ENCODE results near the gene ABCA3. TPM values are rescaled to one million over a fixed set of nuclear protein-coding genes. Genes with fewer than 3 reads are reported as not detected.
"Not testable (repeated sequence)": the region's sequence is repeated elsewhere in the genome, so short reads cannot be mapped to it uniquely, and the experiment has no call there.

ABCA3 gene
- total RNA-seq, 1 experiment from 2014 or later: 17.3 TPM

DNA sequence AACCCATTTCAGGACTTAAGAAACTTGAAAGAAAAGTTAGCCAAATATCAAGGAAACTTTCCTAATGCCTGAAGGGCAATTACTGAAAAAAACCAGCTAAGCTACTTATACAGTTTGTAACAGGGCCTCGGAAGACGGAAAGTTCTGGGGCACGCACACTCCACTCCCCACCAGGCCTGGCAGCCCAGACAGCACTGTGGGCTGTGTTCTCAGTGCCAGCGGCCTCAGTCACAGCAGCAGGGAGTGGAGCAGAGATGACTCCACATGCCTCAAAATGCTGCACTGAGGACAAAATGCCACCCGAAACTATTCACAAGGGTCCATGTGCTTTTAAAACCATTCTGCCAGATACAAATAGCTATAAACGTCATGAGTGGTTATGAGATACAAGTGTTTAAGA, 82.8 kb downstream of the ABCA3 start:
- DNase-seq (ENCODE audit: low spot score): no peak

DNA sequence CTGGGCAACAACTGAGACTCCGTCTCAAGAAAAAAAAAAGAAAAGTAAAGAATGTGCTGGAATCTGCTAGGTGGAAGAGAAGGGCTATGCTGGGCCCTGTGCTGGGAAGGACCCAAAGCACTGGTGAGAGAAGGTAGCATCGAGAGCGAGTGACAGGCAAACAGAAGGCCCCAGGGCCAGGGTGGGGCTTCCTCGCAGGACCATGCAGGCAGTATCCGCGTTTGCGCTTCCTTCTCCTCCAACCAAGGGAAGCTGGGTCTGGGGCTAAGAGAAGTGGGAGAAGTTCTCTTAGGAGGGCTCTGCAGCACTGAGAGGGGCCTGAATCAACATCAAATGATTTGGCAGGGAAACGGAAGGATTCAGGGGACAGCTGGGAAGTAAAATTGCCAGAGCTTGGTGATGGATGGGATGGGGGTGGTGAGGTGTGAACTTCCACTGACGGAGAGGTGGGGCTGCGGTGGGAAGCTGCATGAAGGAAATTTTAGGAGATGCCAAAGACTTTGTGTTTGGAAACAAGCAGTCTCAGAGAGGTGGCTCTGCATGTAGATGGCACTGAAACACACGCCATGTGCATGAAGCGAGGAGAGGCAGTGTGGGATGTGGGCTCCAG, 83.9 kb downstream of the ABCA3 start:
- DNase-seq (ENCODE audit: low spot score): no peak

DNA sequence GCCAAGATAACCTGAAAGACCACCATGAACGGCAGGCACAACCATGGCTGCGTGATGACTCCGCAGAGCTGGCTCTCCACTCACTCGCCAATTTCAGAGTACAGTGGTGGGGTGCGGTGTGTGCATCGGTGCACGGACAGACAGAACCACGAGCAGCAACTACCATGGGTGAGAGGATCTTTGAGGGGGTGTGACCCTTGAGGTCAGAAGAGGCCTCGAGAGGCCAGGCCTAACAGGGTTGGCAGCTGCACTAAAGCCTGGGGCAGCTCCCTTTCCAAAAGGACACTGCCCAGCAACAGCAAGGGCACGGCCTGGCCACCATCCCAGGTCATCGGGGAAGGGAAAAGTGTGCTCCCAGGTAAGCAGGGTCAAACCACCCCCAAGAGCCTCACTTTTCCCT, 87.2 kb downstream of the ABCA3 start:
- no peak for DNase-seq (ENCODE audit: low spot score)

DNA sequence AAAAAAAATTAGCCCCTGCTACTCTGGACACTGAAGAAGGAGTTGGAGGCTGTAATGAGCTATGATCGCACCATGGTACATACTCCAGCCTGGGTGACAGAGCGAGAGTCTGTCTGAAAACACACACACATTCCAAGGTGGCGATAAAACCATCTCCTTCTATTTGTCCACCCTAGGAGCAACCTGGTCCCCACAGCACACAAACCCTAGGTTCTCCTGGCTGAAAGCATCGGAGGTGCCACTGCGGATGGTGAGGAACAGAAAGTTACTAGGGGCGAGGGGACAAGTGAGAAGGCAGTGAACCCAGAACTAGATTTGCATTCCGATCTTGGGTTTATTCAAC, 87.8 kb downstream of the ABCA3 start:
- DNase-seq (ENCODE audit: low spot score): no peak

DNA sequence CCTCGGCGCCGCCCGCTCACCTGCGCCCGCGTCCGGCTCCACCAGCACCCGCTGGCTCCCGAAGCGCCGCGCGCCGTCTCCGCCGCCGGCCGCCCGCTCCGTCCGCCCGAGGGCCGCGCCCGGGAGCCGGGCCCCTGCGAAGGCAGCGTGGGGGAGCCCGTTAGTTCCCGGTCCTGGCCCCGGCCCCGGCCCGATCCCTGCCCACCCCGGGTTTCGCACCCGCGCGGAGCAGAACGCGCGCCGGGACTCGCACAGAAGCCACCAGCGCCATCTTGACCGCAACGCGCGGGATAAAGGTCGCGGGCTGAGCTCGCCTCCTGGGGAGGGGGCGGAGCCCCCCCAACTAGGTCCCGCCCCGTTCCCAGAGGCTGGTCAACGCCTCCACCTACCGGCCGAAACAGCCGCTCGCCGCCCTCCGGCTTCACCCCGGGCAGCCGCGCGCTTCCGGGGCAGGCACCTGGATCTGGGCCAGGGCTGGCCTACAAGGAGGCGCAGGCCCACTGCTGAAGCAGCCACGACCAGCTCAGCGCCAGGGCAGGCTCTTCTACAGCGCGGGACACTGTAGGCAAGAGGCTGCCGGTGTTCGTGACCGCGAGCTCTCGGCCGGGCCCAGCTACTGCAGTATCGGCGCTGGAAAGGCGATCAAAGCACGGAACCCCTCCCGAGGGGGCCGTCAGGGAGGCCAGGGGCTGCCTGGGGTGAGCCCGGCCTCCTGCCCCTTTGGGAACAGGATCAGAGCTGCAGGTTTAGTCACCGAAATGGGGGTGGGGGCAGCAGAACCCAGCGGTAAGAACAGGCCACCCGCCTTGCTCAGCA, 89.0 kb downstream of the ABCA3 start, which contains the start of gene ECI1:
TSS of gene ECI1 (minus strand) at position 292 of the 816 bp plus-strand sequence. CDS start at position 271, 21 bp downstream.
- DNase-seq (ENCODE audit: low spot score): peak; percentile 93

DNA sequence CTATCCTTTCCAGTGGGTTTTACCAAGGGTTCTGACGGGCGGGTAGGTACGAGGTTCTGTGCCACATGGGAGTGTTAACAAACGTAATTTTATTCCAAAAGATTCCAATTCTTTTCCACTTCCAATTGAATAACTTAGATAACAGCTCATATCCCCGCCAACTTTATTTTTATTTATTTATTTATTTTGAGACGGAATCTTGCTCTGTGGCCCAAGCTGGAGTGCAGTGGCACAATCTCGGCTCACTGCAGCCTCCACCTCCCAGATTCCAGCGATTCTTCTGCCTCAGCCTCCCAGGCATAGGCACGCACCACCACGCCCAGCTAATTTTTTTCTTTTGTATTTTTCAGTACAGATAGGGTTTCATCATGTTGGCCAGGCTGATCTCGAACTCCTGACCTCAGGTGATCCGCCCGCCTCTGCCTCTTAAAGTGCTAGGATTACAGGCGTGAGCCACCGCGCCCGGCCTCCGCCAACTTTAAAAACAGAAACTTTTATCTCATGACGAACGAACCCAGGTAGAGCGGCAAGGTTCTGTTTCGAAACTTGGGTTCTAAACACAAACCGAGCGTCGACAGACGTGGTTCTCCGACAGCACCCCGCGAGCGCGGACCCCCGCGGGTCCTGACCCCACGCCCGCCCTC, 89.8 kb downstream of the ABCA3 start:
- DNase-seq (ENCODE audit: low spot score): peak; percentile 49

DNA sequence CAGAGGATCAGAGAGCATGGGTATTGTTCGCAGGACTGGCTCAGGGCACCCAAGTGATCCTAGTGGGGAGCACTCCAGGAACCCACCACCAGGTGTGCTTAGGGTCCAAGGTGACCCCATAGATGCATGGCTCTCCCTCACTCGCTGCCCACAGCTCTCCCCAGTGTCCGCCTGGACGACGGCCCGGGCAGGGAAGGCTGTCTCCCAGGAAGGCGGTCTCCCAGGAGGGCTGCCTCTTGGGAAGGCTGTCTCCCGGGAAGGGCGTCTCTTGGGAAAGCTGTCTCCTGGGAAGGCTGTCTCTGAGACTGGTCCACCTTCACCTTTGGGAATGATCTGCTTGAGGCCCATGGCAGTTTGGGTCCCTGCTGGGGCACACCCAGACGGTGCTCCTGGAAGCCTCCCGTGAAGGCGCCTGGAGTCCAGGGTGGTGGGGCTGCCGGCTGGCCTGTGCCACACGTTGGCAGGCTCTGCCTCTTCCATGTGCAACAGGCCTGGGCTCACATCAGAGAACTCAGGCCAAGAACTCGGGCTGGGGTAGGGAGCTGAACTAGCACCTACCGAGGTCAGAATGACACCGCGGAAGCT, 94.1 kb downstream of the ABCA3 start:
- DNase-seq (ENCODE audit: low spot score): no peak

DNA sequence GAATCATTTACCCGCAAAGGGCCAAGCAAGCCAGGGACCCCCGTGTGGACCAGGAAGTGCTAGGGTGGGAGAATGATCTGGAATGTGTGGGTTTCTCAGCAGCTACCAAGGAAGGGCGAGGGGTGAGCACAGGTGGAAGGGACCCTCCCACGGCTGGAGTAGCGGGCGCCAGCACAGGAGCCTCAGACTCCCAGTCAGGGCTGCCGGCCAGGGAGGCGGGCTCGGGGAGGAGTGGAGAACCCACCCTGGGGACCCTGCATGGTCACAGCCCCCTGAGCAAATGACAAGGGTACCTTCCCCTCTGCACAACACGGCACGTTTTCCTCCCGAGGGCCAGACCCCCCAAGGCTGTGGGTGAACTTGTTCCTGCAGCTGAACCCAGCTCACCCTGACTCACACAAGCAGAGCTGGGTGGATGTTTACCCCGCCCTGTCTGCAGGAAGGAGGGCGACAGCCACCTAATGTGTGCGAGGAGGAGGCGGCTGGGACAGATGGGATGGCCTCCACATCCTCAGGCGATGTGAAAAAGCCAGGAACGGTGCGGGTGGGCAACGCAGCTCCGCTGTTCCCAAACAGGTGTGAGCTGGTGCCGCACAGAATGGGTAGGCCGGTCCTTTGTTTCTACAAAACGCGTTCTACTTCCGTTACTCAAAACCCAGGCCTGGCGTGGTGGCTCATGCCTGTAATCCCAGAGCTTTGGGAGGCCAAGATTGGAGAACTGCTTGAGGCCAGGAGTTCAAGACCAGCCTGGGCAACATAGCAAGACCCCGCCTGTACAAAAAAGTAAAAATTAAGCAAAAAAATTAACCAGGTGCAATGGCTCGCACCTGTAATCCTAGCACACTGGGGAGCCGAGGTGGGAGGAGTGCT, 95.4 kb downstream of the ABCA3 start:
- no peak for DNase-seq (ENCODE audit: low spot score)

DNA sequence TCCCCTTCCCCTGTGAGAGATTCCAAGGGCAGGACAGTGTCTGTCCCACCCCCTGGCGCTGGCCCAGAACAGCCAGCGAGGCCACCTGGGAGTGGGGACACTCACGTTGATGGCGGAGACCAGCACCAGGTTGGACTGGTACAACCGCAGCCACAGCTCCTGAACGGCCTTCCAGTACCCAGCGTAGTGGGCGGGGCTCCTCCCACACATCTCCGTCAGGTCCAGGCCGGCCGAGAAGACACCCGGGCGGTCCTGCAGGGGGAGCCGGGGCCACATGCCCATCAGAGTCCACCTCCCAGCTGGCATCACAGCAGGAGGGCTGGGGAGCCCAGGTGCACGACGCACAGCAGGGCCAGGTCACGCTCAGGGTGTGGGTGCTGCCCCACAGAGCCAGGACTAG, 96.2 kb downstream of the ABCA3 start:
- no peak for DNase-seq (ENCODE audit: low spot score)

DNA sequence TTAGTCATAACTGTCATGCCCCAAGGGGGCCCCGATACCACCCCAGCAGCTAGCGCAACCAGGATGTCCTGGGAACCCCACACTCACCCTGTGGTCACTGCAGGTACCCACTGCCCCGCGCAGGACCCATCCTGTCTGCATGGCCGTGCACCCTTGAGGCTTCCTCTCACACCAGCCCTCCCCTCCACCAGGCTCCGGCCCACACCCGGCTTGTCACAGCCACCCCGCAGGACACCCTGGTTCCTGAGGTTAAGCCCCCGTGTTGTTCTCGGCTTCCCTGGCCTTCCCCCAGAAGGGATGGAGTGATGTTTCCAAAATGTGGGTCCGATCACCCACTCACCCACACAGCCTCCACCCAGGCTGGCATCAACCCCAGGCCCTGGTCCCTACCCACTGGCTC, 96.7 kb downstream of the ABCA3 start:
- no peak for DNase-seq (ENCODE audit: low spot score)

DNA sequence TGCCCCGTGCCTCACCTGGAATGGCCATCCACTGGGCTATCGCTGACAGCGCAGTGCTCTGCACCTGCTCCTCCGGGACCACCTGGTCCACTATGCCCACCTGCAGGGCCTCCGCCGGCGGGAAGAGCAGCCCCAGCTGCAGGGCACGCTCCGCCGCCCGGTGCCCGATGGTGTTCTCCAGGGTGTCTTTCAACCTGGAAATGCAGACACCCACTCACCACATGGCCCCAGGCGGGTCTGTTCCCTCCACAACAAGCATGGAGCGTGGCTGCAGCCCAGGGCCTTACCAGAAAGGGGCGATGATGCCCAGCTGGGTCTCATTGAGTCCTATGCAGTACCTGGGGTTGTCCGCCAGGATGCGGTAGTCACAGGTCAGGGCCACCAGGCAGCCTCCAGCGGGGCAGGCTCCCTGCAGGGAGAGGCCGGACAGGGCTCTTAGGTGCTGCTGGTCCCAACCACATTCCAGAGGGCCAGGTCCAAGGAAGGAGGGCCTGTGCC, 97.4 kb downstream of the ABCA3 start:
- no peak for DNase-seq (ENCODE audit: low spot score)

DNA sequence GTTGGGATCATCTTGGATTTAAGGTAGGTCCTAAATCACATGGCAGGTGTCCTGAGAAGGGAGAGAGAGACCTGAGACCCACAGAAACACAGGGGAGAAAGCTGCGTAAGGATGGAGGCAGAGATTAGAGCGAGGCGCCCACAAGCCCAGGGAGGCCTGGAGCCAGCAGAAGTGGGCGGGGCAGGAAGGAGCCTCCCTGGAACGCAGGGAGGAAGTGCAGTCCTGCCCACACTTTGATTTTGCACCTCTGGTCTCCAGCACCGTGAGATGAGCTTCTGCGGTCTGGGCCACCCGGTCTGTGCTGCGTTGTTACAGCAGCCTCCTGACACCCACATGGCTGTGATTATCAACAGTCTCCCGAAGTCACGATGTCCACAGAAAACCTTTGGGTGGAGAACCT, 97.9 kb downstream of the ABCA3 start:
- DNase-seq (ENCODE audit: low spot score): no peak

DNA sequence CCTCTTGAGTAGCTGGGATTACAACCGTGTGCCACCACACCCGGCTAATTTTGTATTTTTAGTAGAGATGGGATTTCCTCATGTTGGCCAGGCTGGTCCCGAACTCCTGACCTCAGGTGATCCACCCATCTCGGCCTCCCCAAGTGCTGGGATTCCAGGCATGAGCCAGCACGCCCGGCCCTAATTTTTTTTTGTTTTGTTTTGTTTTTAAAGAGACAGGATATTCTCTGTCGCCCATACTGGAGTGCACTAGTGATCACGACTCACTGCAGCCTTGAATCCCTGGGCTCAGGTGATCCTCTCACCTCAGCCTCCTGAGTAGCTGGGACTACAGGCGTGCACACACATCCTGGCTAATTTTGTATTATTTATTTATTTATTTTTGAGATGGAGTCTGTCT, 100.2 kb downstream of the ABCA3 start:
- not testable (repeated sequence) for DNase-seq (ENCODE audit: low spot score)

DNA sequence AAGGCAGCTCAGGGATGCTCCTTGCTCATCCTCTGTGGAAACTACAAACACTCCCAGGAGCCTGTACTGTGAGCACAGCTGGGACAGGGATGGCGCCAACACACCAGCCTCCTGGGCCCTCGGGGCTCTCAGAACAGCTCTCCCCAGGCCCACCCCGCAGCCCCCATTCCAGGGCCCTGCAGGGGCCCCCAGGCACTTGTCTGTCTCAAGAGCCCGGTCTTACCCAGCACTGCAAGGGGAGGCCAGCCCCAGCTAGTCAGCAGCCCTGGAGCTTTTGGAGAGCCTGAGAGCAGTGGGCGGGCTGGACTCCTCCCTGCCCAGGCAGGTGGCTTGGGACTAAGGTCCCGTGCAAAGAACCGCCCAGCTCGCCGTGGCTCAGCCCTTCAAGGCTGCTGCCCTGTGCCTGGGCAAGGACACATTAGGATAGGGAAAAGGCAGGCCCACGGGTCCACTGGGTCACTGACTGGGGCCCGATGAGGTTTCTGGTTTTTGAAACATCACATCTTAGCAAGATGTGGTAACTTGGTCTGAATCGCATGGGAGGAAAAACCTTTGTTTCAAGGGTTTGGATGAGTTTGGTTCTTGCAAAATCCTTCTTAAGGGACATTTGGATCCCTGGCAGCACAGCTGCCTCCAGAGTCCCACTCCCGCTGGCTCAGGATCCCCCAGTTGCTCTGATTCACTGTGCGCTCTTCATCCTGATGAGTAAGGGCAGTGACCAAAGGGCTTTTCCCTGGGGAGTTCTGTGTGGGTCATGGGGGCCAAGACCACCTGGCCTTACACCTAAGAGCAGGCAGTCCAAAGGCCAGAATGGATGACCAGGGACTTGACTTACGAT, 101.5 kb downstream of the ABCA3 start:
- no peak for DNase-seq (ENCODE audit: low spot score)

DNA sequence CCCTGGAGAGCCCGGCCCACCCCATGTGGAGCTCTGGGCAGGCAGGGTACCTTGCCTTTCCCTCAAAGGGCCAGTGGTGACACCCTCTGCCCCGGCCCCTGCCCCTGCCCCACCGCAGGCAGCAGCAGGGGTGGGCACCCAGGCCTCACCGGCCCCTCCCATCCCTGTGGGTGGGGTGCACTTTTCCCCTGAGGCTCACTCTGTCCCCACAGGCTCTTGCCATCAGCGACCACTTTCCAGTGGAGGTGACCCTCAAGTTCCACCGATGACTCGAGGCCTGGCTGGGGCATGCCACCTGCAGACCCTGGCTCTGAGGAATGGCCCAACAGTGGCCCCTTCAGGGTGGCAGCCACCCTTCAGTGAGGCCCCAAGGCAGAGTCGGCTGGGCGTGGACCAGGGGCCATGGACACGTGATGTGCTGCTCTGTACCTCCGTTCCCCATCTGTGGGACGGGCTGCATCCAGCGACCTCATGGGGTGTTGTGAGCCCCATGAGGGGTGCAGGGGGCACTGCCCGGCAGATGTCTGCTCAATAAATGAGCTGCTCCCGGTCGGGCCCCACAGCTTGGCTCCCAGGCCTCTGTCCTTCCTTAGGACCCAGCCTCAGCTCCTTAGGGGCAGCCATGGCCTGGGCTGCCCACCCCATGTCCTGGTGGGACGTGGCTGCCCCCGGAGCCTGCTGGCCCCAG, 102.2 kb downstream of the ABCA3 start:
- DNase-seq (ENCODE audit: low spot score): no peak

DNA sequence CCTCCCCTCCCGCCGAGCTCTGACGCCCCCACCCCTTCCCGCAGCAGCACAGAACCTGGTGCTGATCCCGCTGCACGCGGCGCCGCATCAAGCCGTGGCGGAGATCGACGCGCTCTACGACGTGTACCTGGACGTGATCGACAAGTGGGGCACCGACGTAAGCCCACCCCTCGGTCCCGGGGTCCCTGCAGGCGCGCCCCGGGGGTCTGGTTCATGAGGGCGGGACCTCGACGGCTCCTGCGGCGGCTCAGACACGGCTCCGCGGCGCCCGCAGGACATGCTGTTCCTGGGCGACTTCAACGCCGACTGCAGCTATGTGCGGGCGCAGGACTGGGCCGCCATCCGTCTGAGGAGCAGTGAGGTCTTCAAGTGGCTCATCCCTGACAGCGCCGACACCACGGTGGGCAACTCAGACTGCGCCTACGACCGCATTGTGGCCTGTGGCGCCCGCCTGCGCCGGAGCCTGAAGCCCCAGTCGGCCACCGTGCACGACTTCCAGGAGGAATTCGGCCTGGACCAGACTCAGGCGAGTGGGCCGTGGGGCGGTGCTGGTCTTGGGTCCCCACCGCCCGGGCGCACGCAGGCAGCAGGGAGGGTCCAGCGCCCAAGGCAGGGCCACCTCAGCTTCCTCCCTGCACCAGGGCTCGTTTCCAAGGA, 102.9 kb downstream of the ABCA3 start:
- no peak for DNase-seq (ENCODE audit: low spot score)

DNA sequence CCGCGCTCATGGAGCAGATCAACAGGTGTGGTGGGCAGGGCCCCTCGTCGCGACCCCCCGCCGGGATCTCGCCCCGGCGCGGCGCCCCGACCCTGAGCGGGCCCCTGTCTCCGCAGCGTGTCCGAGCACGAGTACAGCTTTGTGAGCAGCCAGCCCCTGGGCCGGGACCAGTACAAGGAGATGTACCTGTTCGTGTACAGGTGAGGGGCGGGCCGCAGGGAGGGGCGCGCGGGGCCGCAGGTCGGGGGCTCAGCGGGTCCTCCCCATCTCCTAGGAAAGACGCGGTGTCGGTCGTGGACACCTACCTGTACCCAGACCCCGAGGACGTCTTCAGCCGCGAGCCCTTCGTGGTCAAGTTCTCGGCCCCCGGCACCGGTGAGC, 103.4 kb downstream of the ABCA3 start:
- DNase-seq (ENCODE audit: low spot score): no peak

DNA sequence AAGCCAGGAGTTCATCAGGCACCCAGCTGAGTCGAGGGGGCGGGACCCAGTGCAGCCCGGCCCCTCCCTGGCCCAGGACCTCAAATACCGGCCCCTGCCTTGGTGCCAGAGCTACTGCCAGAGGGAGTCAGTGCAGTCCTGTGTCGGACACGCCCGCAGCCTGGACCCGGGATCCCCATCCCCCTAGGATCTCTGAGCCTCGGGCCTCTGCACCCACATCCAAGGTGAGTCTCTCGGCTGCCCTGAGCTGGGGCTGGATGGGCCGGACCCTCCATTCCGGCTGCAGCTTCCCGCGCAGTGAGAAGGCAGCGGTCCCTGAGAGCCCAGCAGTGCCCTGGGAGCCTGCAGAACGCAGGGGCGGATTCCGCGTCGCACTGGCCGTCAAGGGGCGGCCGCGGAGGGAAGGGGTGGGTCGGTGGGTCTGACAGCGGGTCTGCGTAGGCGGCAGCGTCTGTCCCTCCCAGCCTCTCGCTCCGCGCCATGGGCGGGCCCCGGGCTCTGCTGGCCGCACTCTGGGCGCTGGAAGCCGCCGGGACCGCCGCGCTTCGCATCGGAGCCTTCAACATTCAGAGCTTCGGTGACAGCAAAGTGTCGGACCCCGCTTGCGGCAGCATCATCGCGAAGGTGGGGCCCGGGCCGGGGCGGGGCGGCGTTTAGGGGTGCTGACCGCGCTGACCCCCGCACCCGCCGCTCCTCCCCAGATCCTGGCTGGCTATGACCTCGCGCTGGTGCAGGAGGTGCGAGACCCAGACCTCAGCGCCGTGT, 104.0 kb downstream of the ABCA3 start, which contains the start of gene DNASE1L2:
TSS of gene DNASE1L2 (plus strand) at position 108 of the 765 bp plus-strand sequence. CDS start at position 481, 373 bp downstream.
- DNase-seq (ENCODE audit: low spot score): no peak
